GM23248 (cell line): ENCODE results near the gene RNF8. TPM values are rescaled to one million over a fixed set of nuclear protein-coding genes. Genes with fewer than 3 reads are reported as not detected.
"Not testable (repeated sequence)": the region's sequence is repeated elsewhere in the genome, so short reads cannot be mapped to it uniquely, and the experiment has no call there.

Experiments used
- DNase-seq: peaks from one replicate; pipeline ENCODE4 v3.0.0-alpha.2; 2015
- H2AFZ ChIP-seq: fragments of 200-600 bp; sonication (generic); 2 replicates; pipeline ENCODE4 v1.6.1; 2016; ENCODE audit warnings: antibody characterized with exemption
- H3F3A ChIP-seq: fragments of 200-600 bp; sonication (generic); 2 replicates; pipeline ENCODE4 v1.6.1; 2016; ENCODE audit warnings: mild to moderate bottlenecking, antibody characterized with exemption, mixed run types; ENCODE audit not compliant: insufficient read depth
- H3K27ac ChIP-seq: fragments of 200-600 bp; sonication (generic); 2 replicates; pipeline ENCODE4 v1.5.1; 2016; ENCODE audit warnings: mild to moderate bottlenecking
- H3K27me3 ChIP-seq: fragments of 200-600 bp; sonication (generic); replicated peaks from 2 replicates; pipeline ENCODE4 v1.6.1; 2016; ENCODE audit warnings: mild to moderate bottlenecking; ENCODE audit not compliant: insufficient read depth
- H3K36me3 ChIP-seq: fragments of 200-600 bp; sonication (generic); 2 replicates; pipeline ENCODE4 v1.6.1; 2016; ENCODE audit warnings: low read depth, mild to moderate bottlenecking
- H3K4me1 ChIP-seq: fragments of 200-600 bp; sonication (generic); 2 replicates; pipeline ENCODE4 v1.6.1; 2016; ENCODE audit warnings: mild to moderate bottlenecking; ENCODE audit not compliant: insufficient read depth
- H3K4me2 ChIP-seq: fragments of 200-600 bp; sonication (generic); one replicate; pipeline ENCODE4 v1.6.1; 2016; ENCODE audit warnings: mild to moderate bottlenecking; ENCODE audit not compliant: unreplicated experiment
- H3K4me3 ChIP-seq: fragments of 200-600 bp; sonication (generic); 2 replicates; pipeline ENCODE4 v1.5.1; 2016; ENCODE audit warnings: mild to moderate bottlenecking
- H3K79me2 ChIP-seq: fragments of 200-600 bp; sonication (generic); 2 replicates; pipeline ENCODE4 v1.6.1; 2016; ENCODE audit warnings: mild to moderate bottlenecking; ENCODE audit not compliant: insufficient read depth
- H3K9ac ChIP-seq: fragments of 200-600 bp; sonication (generic); 2 replicates; pipeline ENCODE4 v1.6.1; 2016; ENCODE audit warnings: mild to moderate bottlenecking
- H3K9me2 ChIP-seq: fragments of 200-600 bp; sonication (generic); 2 replicates; pipeline ENCODE4 v1.6.1; 2016; ENCODE audit warnings: mixed run types, mild to moderate bottlenecking, moderate library complexity; ENCODE audit not compliant: insufficient read depth
- H3K9me3 ChIP-seq: fragments of 200-600 bp; sonication (generic); one replicate; pipeline ENCODE4 v1.6.1; 2017; ENCODE audit warnings: low read depth
- H4K20me1 ChIP-seq: fragments of 200-600 bp; sonication (generic); 2 replicates; pipeline ENCODE4 v1.6.0; 2016; ENCODE audit not compliant: insufficient read depth
- EZH2 ChIP-seq: fragments of 200-600 bp; sonication (generic); IDR thresholded peaks from 2 replicates; pipeline ENCODE4 v1.6.1; 2018; ENCODE audit warnings: antibody characterized with exemption, mild to moderate bottlenecking; ENCODE audit not compliant: insufficient read depth, poor library complexity, severe bottlenecking
- EZH2phosphoT487 ChIP-seq: fragments of 200-600 bp; sonication (generic); IDR thresholded peaks from 2 replicates; pipeline ENCODE4 v1.6.1; 2018; ENCODE audit warnings: antibody characterized with exemption, moderate library complexity, mild to moderate bottlenecking, low read depth; ENCODE audit not compliant: insufficient read depth
- WGBS, 2 experiments: methylation state at CpG; one replicate each; pipeline ENCODE4 v1.1.6; 2015 to 2017; ENCODE audit warnings: low lambda C conversion rate in 2 of 2, low coverage in 1 of 2; ENCODE audit errors: missing lambda C conversion rate in 2 of 2; 5-methylcytosine and 5-hydroxymethylcytosine counted together
- in situ Hi-C: fragments of 300-500 bp; cut with MboI; formaldehyde crosslinking; loops from 2 replicates; pipeline ENCODE4 v1.15.0; 2020
- polyA plus RNA-seq: library from polyadenylated mRNA; unstranded; fragments of >200 nt; fragmentation: Nextera tagmentation; extraction: Ambion mirVana; gene quantifications from 2 replicates; pipeline ENCODE4 v1.2.1, GENCODE V29; 2016
- total RNA-seq: library from RNA; depleted of rRNA; stranded (reverse); fragments of >200 nt; shearing (Covaris generic); gene quantifications from 2 replicates; pipeline ENCODE4 v1.2.3, GENCODE V29; 2014

RNF8 gene
- total and polyA plus RNA-seq, 2 experiments from 2014 or later, result 19.3 to 34.2 TPM

GRCh38 chr6:37343248-37343647 is 10.5 kb upstream of the RNF8 start:
- H3K4me2 ChIP-seq, result no peak overlapping the region
- no peaks in the 10 kb centered on the region for H3K9me3 ChIP-seq
- 0 out of 2 replicates have a peak, but pooled peaks cover 4% of the 10 kb centered on the region for H3F3A ChIP-seq
- H3K36me3 ChIP-seq, result no peaks in the 10 kb centered on the region
- no peaks in the 10 kb centered on the region for H3K4me1 ChIP-seq
- in situ Hi-C loops, result no loop called here
- 89 to 95% methylated on average over 3 of the region's 3 CpGs for WGBS, 2 experiments
- TF ChIP-seq EZH2, result no peak
- no peak for TF ChIP-seq EZH2phosphoT487
- no peak for DNase-seq
- H3K79me2 ChIP-seq, result no peaks in the 10 kb centered on the region
- H3K9me2 ChIP-seq, result no peaks in the 10 kb centered on the region
- H2AFZ ChIP-seq, result no peak overlapping the region
- no peak overlapping the region for H3K27ac ChIP-seq
- no peak overlapping the region for H3K9ac ChIP-seq
- no peaks in the 10 kb centered on the region for H4K20me1 ChIP-seq
- H3K4me3 ChIP-seq, result no peak overlapping the region
- H3K27me3 ChIP-seq, result no peaks in the 10 kb centered on the region

GRCh38 chr6:37344308-37344707 is 9.5 kb upstream of the RNF8 start:
- Histone ChIP-seq H3F3A (0 out of 2 replicates have a peak, but pooled peaks cover 4% of the 10 kb centered on the region), H3K4me3 (no peak overlapping the region), H4K20me1 (no peaks in the 10 kb centered on the region), H2AFZ (no peak overlapping the region), H3K27ac (no peak overlapping the region), H3K9me2 (no peaks in the 10 kb centered on the region), H3K9ac (no peak overlapping the region), H3K4me2 (no peak overlapping the region), H3K4me1 (no peaks in the 10 kb centered on the region), H3K36me3 (no peaks in the 10 kb centered on the region), H3K79me2 (no peaks in the 10 kb centered on the region), H3K9me3 (no peaks in the 10 kb centered on the region), H3K27me3 (no peaks in the 10 kb centered on the region)
- in situ Hi-C loops, result no loop called here
- DNase-seq, result no peak
- no peak for TF ChIP-seq EZH2
- WGBS, 2 experiments, result 88 to 91% methylated on average over 3 of the region's 3 CpGs

DNA sequence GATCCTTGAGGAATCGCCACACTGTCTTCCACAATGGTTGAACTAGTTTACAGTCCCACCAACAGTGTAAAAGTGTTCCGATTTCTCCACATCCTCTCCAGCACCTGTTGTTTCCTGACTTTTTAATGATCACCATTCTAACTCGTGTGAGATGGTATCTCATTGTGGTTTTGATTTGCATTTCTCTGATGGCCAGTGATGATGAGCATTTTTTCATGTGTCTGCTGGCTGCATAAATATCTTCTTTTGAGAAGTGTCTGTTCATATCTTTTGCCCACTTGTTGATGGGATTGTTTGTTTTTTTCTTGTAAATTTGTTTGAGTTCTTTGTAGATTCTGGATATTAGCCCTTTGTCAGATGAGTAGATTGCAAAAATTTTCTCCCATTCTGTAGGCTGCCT is 8.0 kb upstream of the RNF8 start:
- H3K4me1 ChIP-seq, H3K27ac ChIP-seq, DNase-seq, H2AFZ ChIP-seq, H3K9me2 ChIP-seq, H3K36me3 ChIP-seq, H3K9ac ChIP-seq, H3K9me3 ChIP-seq, H3K27me3 ChIP-seq, H3K79me2 ChIP-seq, H3K4me2 ChIP-seq, H3F3A ChIP-seq, in situ Hi-C loops, H3K4me3 ChIP-seq, H4K20me1 ChIP-seq: not testable (repeated sequence)
- 43 to 46% methylated on average over 3 of the region's 3 CpGs for WGBS, 2 experiments

DNA sequence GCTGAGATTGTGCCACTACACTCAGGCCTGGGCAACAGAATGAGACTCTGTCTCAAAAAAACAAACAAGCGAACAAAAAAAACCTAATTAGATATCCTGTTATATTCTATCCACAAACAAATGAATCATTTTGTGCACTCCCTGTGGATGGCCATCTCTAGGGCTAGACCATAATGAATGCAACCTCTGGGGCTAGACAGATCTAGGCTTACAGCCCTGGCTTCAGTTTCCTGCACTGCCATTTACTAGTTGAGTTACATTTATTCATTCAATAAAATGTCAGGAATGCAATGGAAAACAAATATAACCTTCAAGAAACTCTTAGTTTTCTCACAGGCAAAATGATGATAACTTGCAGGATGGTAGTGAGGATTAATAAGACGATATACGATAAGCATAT is 6.6 kb upstream of the RNF8 start:
- in situ Hi-C loops, result no loop called here
- TF ChIP-seq EZH2phosphoT487, result no peak
- no peak for TF ChIP-seq EZH2
- H3K79me2 ChIP-seq, result no peaks in the 10 kb centered on the region
- H2AFZ ChIP-seq, result no peak overlapping the region
- no peaks in the 10 kb centered on the region for H3K36me3 ChIP-seq
- H3K9ac ChIP-seq, result no peak overlapping the region
- no peaks in the 10 kb centered on the region for H3K4me1 ChIP-seq
- no peaks in the 10 kb centered on the region for H3F3A ChIP-seq
- no peak overlapping the region for H3K4me2 ChIP-seq
- H3K27ac ChIP-seq, result no peak overlapping the region
- no peaks in the 10 kb centered on the region for H3K9me3 ChIP-seq
- no peak overlapping the region for H3K4me3 ChIP-seq
- H4K20me1 ChIP-seq, result no peaks in the 10 kb centered on the region
- WGBS, 2 experiments, result 87 to 88% methylated on average over 3 of the region's 3 CpGs
- no peaks in the 10 kb centered on the region for H3K27me3 ChIP-seq
- no peak for DNase-seq
- no peaks in the 10 kb centered on the region for H3K9me2 ChIP-seq

- WGBS, 2 experiments, result 68 to 75% methylated on average over 4 of the region's 4 CpGs
- H3K9me2 ChIP-seq, result no peaks in the 10 kb centered on the region
- no peak overlapping the region for H3K4me3 ChIP-seq
- no peaks in the 10 kb centered on the region for H4K20me1 ChIP-seq
- no peak for TF ChIP-seq EZH2
- TF ChIP-seq EZH2phosphoT487, result no peak
- no peaks in the 10 kb centered on the region for H3K79me2 ChIP-seq
- H3K36me3 ChIP-seq, result no peaks in the 10 kb centered on the region
- no peak for DNase-seq
- H3K4me2 ChIP-seq, result no peak overlapping the region
- H3K4me1 ChIP-seq, result no peaks in the 10 kb centered on the region
- H3K27me3 ChIP-seq, result no peaks in the 10 kb centered on the region
- H3K9me3 ChIP-seq, result no peaks in the 10 kb centered on the region
- in situ Hi-C loops, result no loop called here
- H3K27ac ChIP-seq, result no peak overlapping the region
- H3K9ac ChIP-seq, result no peak overlapping the region
- H2AFZ ChIP-seq, result no peak overlapping the region
- no peaks in the 10 kb centered on the region for H3F3A ChIP-seq
Measured at GRCh38 chr6:37347670-37348111, 6.1 kb upstream of the RNF8 start.
